H9 (cell line): ENCODE measurements around the gene BCAS1. TPM values are rescaled to one million over a fixed set of nuclear protein-coding genes. Genes with fewer than 3 reads are reported as not detected.

Experiments used
- DNase-seq: peaks from one replicate; pipeline ENCODE4 v3.0.0-alpha.2; 2017
- H2AFZ ChIP-seq: one replicate; pipeline ENCODE4 v1.6.1; 2013; ENCODE audit warnings: mild to moderate bottlenecking, low read length, control low read depth, moderate library complexity
- H2AK5ac ChIP-seq: 2 replicates; pipeline ENCODE4 v1.6.1; 2013; ENCODE audit warnings: low read length, control low read depth, mixed read lengths; ENCODE audit not compliant: insufficient read length
- H2BK120ac ChIP-seq: one replicate; pipeline ENCODE4 v1.6.1; 2013; ENCODE audit warnings: low read depth, mild to moderate bottlenecking, low read length, control low read depth, inconsistent platforms; ENCODE audit not compliant: poor library complexity, severe bottlenecking
- H2BK12ac ChIP-seq: 2 replicates; pipeline ENCODE4 v1.6.1; 2013; ENCODE audit warnings: low read length, control low read depth, mixed read lengths, low read depth; ENCODE audit not compliant: insufficient read length
- H2BK15ac ChIP-seq: 2 replicates; pipeline ENCODE4 v1.6.1; 2013; ENCODE audit warnings: low read depth, low read length, control low read depth
- H2BK20ac ChIP-seq: one replicate; pipeline ENCODE4 v1.6.1; 2013; ENCODE audit warnings: low read depth, mild to moderate bottlenecking, low read length, control low read depth, inconsistent platforms; ENCODE audit not compliant: poor library complexity, severe bottlenecking
- H2BK5ac ChIP-seq: 2 replicates; pipeline ENCODE4 v1.6.1; 2013; ENCODE audit warnings: low read length, control low read depth, mixed read lengths; ENCODE audit not compliant: insufficient read length
- H3K14ac ChIP-seq: 2 replicates; pipeline ENCODE4 v1.6.1; 2013; ENCODE audit warnings: low read length, control low read depth; ENCODE audit not compliant: insufficient read depth
- H3K18ac ChIP-seq: 2 replicates; pipeline ENCODE4 v1.6.1; 2013; ENCODE audit warnings: low read depth, mild to moderate bottlenecking, mixed read lengths, low read length, control low read depth; ENCODE audit not compliant: insufficient read length
- H3K23ac ChIP-seq: 2 replicates; pipeline ENCODE4 v1.6.1; 2013; ENCODE audit warnings: low read length, control low read depth, mixed read lengths, low read depth; ENCODE audit not compliant: insufficient read length
- H3K23me2 ChIP-seq: 2 replicates; pipeline ENCODE4 v1.6.1; 2013; ENCODE audit warnings: low read depth, mild to moderate bottlenecking, mixed read lengths, low read length, control low read depth; ENCODE audit not compliant: insufficient read length, poor library complexity, severe bottlenecking
- H3K27ac ChIP-seq: 2 replicates; pipeline ENCODE4 v1.5.1; 2013; ENCODE audit warnings: low read length, control low read depth, mixed read lengths, low read depth; ENCODE audit not compliant: insufficient read length
- H3K27me3 ChIP-seq: 2 replicates; pipeline ENCODE4 v1.6.1; 2013; ENCODE audit warnings: low read length, control low read depth, inconsistent platforms; ENCODE audit not compliant: insufficient read depth
- H3K4ac ChIP-seq: 2 replicates; pipeline ENCODE4 v1.6.1; 2013; ENCODE audit warnings: low read depth, mild to moderate bottlenecking, control low read depth, inconsistent platforms, low read length, moderate library complexity
- H3K4me1 ChIP-seq: 2 replicates; pipeline ENCODE4 v1.6.1; 2013; ENCODE audit warnings: low read length, control low read depth, inconsistent platforms; ENCODE audit not compliant: insufficient read depth
- H3K4me2 ChIP-seq: 2 replicates; pipeline ENCODE4 v1.6.1; 2013; ENCODE audit warnings: low read length, control low read depth, mixed read lengths; ENCODE audit not compliant: insufficient read length, insufficient read depth
- H3K56ac ChIP-seq: 2 replicates; pipeline ENCODE4 v1.6.1; 2013; ENCODE audit warnings: low read depth, mild to moderate bottlenecking, mixed read lengths, low read length, control low read depth; ENCODE audit not compliant: insufficient read length
- H3K79me1 ChIP-seq: 2 replicates; pipeline ENCODE4 v1.6.1; 2013; ENCODE audit warnings: low read depth, mild to moderate bottlenecking, moderate library complexity, low read length, control low read depth, inconsistent platforms; ENCODE audit not compliant: insufficient read depth, poor library complexity, severe bottlenecking
- H3K79me2 ChIP-seq: 2 replicates; pipeline ENCODE4 v1.6.1; 2013; ENCODE audit warnings: low read length, control low read depth, inconsistent platforms; ENCODE audit not compliant: insufficient read depth
- H3K9ac ChIP-seq: 2 replicates; pipeline ENCODE4 v1.6.1; 2013; ENCODE audit warnings: low read length, control low read depth, mixed read lengths; ENCODE audit not compliant: insufficient read length; ENCODE audit errors: extremely low read depth
- H3K9me3 ChIP-seq: one replicate; pipeline ENCODE4 v1.6.1; 2013; ENCODE audit warnings: low read depth, low read length, inconsistent platforms; ENCODE audit not compliant: control insufficient read depth
- H3T11ph ChIP-seq: one replicate; pipeline ENCODE4 v1.6.1; 2013; ENCODE audit warnings: mild to moderate bottlenecking, low read length, control low read depth, inconsistent platforms
- H4K20me1 ChIP-seq: one replicate; pipeline ENCODE4 v1.6.1; 2013; ENCODE audit not compliant: control insufficient read depth, insufficient read length, insufficient read depth
- H4K5ac ChIP-seq: 2 replicates; pipeline ENCODE4 v1.6.1; 2013; ENCODE audit warnings: low read depth, mild to moderate bottlenecking, mixed read lengths, low read length, control low read depth; ENCODE audit not compliant: insufficient read length
- H4K8ac ChIP-seq: replicated peaks from 2 replicates; pipeline ENCODE4 v1.6.1; 2013; ENCODE audit warnings: low read length, control low read depth, mixed read lengths, low read depth; ENCODE audit not compliant: insufficient read length
- H4K91ac ChIP-seq: 2 replicates; pipeline ENCODE4 v1.6.1; 2013; ENCODE audit warnings: low read depth, mild to moderate bottlenecking, moderate library complexity, mixed read lengths, low read length, control low read depth; ENCODE audit not compliant: insufficient read length
- H3K27ac Mint-ChIP-seq, 3 experiments: 2 replicates in 2 of 3; 3 replicates in 1 of 3; pipeline ENCODE4 v1.8.0; 2020 to 2021; ENCODE audit warnings: mixed read lengths in 3 of 3, mild to moderate bottlenecking in 1 of 3, moderate library complexity in 1 of 3
- H3K27me3 Mint-ChIP-seq: 2 replicates; pipeline ENCODE4 v1.8.0; 2021; ENCODE audit warnings: low read depth, mild to moderate bottlenecking, moderate library complexity, mixed read lengths
- H3K36me3 Mint-ChIP-seq, 3 experiments: 2 replicates in 2 of 3; 3 replicates in 1 of 3; pipeline ENCODE4 v1.8.0; 2020 to 2021; ENCODE audit warnings: low read depth in 3 of 3, mixed read lengths in 3 of 3; ENCODE audit not compliant: insufficient read depth in 1 of 3
- H3K4me1 Mint-ChIP-seq, 2 experiments: 2 replicates each; pipeline ENCODE4 v1.8.0; 2020; ENCODE audit warnings: mixed read lengths in 2 of 2
- H3K4me3 Mint-ChIP-seq, 2 experiments: 2 replicates in 1 of 2; 3 replicates in 1 of 2; pipeline ENCODE4 v1.8.0; 2020 to 2021; ENCODE audit warnings: mild to moderate bottlenecking in 2 of 2, mixed read lengths in 2 of 2, moderate library complexity in 1 of 2
- H3K9me3 Mint-ChIP-seq, 2 experiments: 2 replicates in 1 of 2; 3 replicates in 1 of 2; pipeline ENCODE4 v1.8.0; 2020; ENCODE audit warnings: mild to moderate bottlenecking in 2 of 2, mixed read lengths in 2 of 2, moderate library complexity in 1 of 2
- WGBS: extraction: QIAGEN DNeasy Blood & Tissue Kit; methylation state at CpG from one replicate; pipeline ENCODE4 v1.1.7; 2013; ENCODE audit warnings: missing lambda C conversion rate, low lambda C conversion rate, mixed read lengths; ENCODE audit not compliant: insufficient read length; ENCODE audit errors: extremely low coverage; 5-methylcytosine and 5-hydroxymethylcytosine counted together
- total RNA-seq: library from RNA; stranded (reverse); gene quantifications from 2 replicates; pipeline ENCODE4 v1.2.1, GENCODE V29; 2021
- TF ChIP-seq, protein P1 (sequence below): fragments of 200-600 bp; sonication (generic); conservative IDR thresholded peaks from 3 replicates; pipeline ENCODE4 v1.8.0; 2021; ENCODE audit warnings: antibody characterized with exemption, mild to moderate bottlenecking

Gene BCAS1
- total RNA-seq, 1 experiment from 2014 or later, result 0.15 TPM

DNA sequence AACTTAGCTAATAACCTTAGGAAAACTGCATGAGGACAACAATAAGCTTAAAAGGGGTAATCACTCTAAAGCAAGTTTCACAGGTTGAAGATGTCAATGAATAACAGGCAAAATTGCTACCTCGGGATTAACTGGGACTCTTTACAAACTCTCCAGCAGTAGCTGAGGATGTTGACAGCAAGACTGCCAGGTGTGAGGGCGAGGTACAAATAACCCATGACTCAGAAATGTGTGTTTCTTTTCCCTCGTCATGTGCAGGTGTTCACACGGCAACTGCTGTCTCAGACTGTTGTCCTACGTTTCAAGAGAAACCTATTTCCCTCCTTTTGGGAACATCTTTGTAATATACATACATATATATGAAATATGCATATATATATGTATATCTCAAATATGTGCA is 15.9 kb downstream of the BCAS1 start:
- H3K23me2 ChIP-seq, result no peaks in the 10 kb centered on the region
- no peak overlapping the region for H3K4me2 ChIP-seq
- DNase-seq, result no peak
- no peaks in the 10 kb centered on the region for H4K20me1 ChIP-seq
- no peak overlapping the region for H2BK120ac ChIP-seq
- Mint-ChIP-seq H3K27ac (no peak overlapping the region), H3K4me3 (no peak overlapping the region), H3K27me3 (no peaks in the 10 kb centered on the region), H3K36me3 (no peaks in the 10 kb centered on the region), H3K9me3 (no peaks in the 10 kb centered on the region; a peak in 2 of 5 replicates), H3K4me1 (peaks cover 4 to 6% of the 10 kb centered on the region in 2 experiments)
- H2BK5ac ChIP-seq, result no peak overlapping the region
- no peak overlapping the region for H3T11ph ChIP-seq
- TF ChIP-seq, protein P1, sequence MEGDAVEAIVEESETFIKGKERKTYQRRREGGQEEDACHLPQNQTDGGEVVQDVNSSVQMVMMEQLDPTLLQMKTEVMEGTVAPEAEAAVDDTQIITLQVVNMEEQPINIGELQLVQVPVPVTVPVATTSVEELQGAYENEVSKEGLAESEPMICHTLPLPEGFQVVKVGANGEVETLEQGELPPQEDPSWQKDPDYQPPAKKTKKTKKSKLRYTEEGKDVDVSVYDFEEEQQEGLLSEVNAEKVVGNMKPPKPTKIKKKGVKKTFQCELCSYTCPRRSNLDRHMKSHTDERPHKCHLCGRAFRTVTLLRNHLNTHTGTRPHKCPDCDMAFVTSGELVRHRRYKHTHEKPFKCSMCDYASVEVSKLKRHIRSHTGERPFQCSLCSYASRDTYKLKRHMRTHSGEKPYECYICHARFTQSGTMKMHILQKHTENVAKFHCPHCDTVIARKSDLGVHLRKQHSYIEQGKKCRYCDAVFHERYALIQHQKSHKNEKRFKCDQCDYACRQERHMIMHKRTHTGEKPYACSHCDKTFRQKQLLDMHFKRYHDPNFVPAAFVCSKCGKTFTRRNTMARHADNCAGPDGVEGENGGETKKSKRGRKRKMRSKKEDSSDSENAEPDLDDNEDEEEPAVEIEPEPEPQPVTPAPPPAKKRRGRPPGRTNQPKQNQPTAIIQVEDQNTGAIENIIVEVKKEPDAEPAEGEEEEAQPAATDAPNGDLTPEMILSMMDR, result no peak
- WGBS, result no CpG with 5 or more reads among the region's 5 CpGs
- H3K79me2 ChIP-seq, result no peaks in the 10 kb centered on the region
- H2BK20ac ChIP-seq, result no peak overlapping the region
- H3K18ac ChIP-seq, result no peak overlapping the region
- no peaks in the 10 kb centered on the region for H3K9me3 ChIP-seq
- H2AK5ac ChIP-seq, result no peak overlapping the region
- no peak overlapping the region for H4K91ac ChIP-seq
- no peaks in the 10 kb centered on the region for H3K27me3 ChIP-seq
- no peak overlapping the region for H4K5ac ChIP-seq
- H3K79me1 ChIP-seq, result no peaks in the 10 kb centered on the region
- no peak overlapping the region for H3K4ac ChIP-seq
- no peak overlapping the region for H4K8ac ChIP-seq
- no peak overlapping the region for H2BK12ac ChIP-seq
- H2BK15ac ChIP-seq, result no peak overlapping the region
- no peak overlapping the region for H3K56ac ChIP-seq
- H2AFZ ChIP-seq, result no peak overlapping the region
- no peak overlapping the region for H3K9ac ChIP-seq
- no peak overlapping the region for H3K27ac ChIP-seq
- H3K4me1 ChIP-seq, result no peaks in the 10 kb centered on the region
- H3K14ac ChIP-seq, result no peak overlapping the region
- H3K23ac ChIP-seq, result no peak overlapping the region
